GM21515 (cell line): ENCODE measurements around the gene NRROS.
A peak's percentile ranks its signal among the peaks of the same experiment; 100 is the strongest.
"Not testable (repeated sequence)": the region's sequence is repeated elsewhere in the genome, so short reads cannot be mapped to it uniquely, and the experiment has no call there.

ENCODE experiments used
- ATAC-seq: cut with Tn5 transposase; IDR thresholded peaks from one replicate; pipeline ENCODE4 v1.9.1; 2021; ENCODE audit not compliant: unreplicated experiment

Gene NRROS

GRCh38 chr3:196624067-196624790 lies 15.3 kb upstream of the NRROS start:
- ATAC-seq, result peak; percentile 57

- no peak for ATAC-seq
Measured at GRCh38 chr3:196624907-196625306, 14.6 kb upstream of the NRROS start.

DNA sequence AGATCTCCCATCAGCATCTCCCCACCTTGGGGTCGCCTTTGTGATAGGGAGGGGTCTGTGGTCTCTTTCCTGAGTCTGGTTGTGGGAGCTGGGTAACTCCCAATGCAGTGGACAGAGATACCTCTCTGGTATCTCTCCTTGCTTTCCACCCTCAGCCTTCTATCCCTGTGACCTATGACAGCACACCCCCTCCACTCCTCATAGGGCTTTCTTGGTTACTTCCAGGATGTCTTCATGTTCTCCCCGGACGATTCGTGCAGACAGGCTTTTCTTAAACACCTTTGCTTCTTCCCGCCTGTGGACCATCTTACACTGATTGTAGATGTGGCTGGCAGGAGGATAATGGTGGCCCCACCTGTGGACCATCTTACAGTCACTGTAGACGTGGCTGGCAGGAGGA lies 14.2 kb upstream of the NRROS start:
- ATAC-seq, result no peak

DNA sequence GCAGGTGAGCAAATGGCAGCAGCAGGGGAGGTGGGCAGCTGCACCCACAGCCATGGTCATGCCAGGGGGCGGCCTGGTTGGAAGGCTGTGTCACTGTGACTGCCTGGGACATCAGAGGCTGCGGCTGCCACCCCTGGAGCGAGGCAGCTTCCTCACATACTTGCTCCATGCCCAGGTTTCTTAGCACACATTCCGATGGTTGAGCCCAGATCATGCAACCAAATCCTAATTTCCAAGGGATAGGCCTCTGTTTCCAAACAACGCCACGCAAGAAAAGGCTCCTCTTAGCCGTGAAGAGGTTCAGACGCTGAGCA lies 11.6 kb upstream of the NRROS start:
- no peak for ATAC-seq

DNA sequence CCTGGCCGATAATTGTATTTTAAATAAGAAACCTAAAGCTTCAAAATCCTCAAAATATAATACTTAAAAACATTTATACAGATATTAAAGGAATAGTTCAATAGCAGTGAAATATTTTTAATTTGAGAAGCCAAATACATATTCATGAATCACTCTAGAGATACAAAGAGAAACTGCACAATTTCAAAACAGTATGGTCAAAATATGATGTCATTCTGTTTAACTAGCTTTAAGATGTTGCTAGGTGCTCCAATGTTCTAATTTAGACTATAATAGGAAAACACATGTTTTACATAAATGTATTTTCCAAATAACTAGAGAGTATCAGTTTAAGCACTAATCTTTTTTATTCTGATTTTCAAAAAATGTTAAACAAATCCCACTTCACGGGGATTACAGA lies 10.3 kb upstream of the NRROS start:
- ATAC-seq, result no peak

DNA sequence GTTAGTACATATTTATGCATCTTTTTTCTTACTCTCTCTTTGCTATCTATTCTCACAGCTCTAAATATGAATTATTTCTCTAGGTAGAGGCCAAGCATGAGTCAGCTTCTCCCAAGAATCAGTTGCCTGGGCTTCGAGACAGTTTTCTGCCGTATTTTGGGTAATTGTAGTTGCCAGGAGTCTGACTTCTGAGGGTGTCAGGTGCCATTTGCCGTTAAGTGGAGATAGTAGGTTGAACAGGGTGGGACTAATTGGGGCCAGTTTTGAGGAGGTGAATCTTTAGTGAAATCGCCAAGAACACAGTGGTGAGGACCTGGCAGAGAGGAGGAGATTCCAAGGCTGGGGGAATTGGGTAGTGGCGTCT lies 7.8 kb upstream of the NRROS start:
- peak; percentile 2 for ATAC-seq

- ATAC-seq, result peak; percentile 81
Measured at GRCh38 chr3:196632046-196632751, 7.3 kb upstream of the NRROS start.

GRCh38 chr3:196633555-196634151 lies 5.8 kb upstream of the NRROS start:
- ATAC-seq, result no peak

- ATAC-seq, result no peak
Measured at GRCh38 chr3:196634224-196634623, 5.3 kb upstream of the NRROS start.

DNA sequence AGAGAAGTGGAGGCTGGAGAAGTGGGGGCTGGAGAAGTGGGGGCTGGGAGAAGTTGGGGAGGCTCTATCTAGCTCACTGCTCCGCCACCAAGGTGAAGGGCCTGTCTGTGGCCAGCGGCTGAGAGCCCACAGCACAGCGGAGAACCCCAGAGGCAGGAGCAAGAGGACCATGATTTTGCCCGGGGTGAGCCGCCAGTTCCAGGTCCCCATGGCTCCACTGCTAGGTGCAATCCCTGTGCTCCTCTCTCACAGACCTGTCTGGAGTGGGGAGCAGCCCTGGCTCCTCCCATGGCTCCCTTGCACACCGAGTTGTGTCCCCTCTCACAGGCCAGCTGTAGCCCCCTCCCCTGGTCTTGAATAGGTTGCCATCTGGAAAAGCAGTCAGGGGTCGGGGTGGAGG lies 4.7 kb upstream of the NRROS start:
- ATAC-seq, result no peak

DNA sequence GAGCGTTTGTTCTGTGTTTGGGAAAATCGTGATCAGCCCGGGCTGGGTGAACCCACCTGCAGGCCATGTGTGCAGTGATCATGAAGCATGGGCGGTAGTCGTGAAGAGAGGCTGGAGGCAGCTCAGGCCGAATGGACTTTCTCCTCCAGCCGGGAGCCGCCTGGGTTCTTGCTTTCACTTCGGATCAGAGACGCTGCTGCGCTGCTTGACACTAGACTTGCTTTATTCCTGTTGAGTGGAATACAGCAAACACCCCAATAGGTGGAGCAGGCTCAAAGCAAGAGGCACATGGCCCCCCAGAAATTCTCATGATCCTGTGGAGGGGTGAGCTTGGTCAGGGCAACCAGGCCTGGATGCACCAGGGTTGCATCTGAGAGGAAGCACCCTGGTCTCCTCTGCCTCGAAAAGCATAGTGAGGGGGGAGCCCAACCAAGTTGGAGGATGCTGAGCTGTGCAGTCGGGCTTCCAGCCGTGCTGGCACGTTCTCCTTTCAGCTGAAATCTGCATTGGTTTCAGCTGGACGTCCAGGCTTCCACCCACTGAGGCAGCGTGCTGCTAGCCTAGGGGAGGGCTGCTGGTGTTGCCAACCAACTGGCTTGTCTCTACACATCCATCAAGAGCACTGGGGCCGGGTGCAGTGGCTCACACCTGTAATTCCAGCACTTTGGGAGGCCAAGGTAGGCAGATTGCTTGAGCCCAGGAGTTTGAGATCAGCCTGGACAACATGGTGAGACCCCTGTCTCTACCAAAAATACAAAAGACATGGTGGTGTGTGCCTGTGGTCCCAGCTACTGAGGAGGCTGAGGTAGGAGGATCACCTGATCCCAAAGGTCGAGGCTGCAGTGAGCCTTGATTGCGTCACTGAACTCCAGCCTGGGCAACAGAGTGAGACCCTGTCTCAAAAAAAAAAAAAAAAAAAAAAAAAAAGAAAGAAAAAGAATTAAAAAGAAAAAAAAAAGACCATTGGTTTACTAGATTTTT lies 2.8 kb upstream of the NRROS start:
- ATAC-seq, result no peak

GRCh38 chr3:196637941-196638340 lies 1.6 kb upstream of the NRROS start:
- not testable (repeated sequence) for ATAC-seq

DNA sequence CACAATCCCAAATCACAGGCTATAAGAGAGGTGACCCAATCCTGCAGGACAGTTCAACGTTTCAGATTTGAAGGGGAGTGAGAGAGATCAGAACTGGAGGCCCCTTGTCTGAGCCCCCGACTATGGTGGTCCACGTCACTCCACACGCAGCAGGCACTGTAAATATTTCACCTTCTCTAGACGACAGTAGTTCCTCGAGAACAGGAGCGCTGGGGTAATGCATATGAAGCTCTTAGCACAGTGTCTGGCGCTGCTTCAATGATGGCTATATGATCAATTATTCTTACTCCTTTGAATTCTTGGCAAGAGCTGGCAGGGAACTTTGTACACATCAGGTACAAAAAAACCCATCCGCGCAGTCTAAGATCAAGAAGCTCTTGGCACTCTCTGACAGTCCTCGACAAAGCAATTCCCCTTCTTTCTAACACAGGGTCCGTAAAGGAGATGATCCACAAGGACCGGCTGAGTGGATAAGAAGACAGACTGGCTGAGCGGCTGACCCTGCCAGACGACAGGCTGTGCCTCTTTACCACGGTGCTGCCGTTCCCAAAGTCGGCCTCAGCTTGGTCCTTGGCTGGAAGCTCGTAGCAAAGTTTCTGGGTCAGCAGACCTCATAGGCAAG lies 522 bp upstream of the NRROS start:
- ATAC-seq, result no peak

GRCh38 chr3:196640297-196641018 lies 964 bp downstream of the NRROS start:
- ATAC-seq, result no peak

- no peak for ATAC-seq
Measured at GRCh38 chr3:196641333-196642054, 2.0 kb downstream of the NRROS start.

- ATAC-seq, result no peak
Measured at GRCh38 chr3:196642434-196642833, 2.9 kb downstream of the NRROS start.

GRCh38 chr3:196643201-196643749 lies 3.8 kb downstream of the NRROS start:
- peak; percentile 56 for ATAC-seq

DNA sequence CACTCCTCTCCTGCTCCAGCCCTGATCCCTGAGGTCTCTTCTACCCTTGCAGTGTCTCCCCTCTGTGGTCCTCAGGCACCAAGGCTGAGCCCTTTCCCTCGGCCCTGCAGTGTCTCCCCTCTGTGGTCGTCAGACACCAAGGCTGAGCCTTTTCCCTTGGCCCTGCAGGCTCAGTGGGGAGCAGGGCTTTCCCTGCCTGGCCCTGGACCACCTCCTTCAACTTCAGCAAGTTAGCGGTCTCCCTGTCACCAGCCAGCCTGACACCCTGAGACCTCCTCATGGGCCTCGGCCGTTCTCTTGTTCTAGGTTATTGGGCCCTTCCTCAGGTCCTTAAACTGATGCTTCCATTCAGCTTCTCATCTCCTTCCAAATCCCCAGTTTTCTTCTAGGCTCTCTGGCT lies 4.3 kb downstream of the NRROS start:
- no peak for ATAC-seq

- ATAC-seq, result no peak
Measured at GRCh38 chr3:196645096-196645495, 5.6 kb downstream of the NRROS start.
